Rectal smooth muscle tissue (tissue), 1 donor: ENCODE measurements around the gene NEMP1.
"Not testable (repeated sequence)": the region's sequence is repeated elsewhere in the genome, so short reads cannot be mapped to it uniquely, and the experiment has no call there.

ENCODE experiments used
- H3K27ac ChIP-seq: one replicate; pipeline ENCODE4 v1.7.0; 2013; ENCODE audit warnings: low read depth, low read length, inconsistent platforms
- H3K27me3 ChIP-seq: one replicate; pipeline ENCODE4 v1.7.0; 2013; ENCODE audit warnings: low read length; ENCODE audit not compliant: control insufficient read depth, insufficient read depth
- H3K36me3 ChIP-seq: one replicate; pipeline ENCODE4 v1.7.0; 2013; ENCODE audit warnings: low read length; ENCODE audit not compliant: control insufficient read depth, insufficient read depth
- H3K4me1 ChIP-seq: one replicate; pipeline ENCODE4 v1.7.0; 2013; ENCODE audit warnings: low read length; ENCODE audit not compliant: control insufficient read depth, insufficient read depth
- H3K4me3 ChIP-seq: one replicate; pipeline ENCODE4 v1.7.0; 2013; ENCODE audit warnings: low read length
- H3K9ac ChIP-seq: one replicate; pipeline ENCODE4 v1.7.0; 2013; ENCODE audit warnings: low read length

Gene NEMP1

DNA sequence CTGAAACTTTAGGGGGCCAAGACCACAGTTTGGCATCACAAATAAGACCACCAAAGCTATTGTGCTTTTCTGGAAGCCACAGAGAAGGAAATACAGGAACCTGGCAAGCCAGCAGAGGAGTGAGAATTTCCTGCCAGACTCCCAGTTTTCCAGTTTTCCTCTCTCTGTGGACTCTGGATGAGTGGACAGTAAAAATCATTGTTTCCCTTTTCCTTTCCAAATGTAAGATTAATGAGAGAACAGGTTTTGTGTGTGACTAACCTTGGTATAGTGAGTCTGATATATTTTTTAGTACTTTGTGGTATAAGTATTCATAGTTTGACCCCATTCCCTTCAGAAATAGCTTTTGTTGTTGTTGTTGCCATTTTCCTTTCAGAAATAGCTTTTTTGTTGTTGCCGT lies 59.7 kb downstream of the NEMP1 start:
- H3K9ac ChIP-seq: no peak overlapping the region
- no peaks in the 10 kb centered on the region for H3K27me3 ChIP-seq
- H3K27ac ChIP-seq: no peak overlapping the region
- no peak overlapping the region for H3K4me3 ChIP-seq
- no peaks in the 10 kb centered on the region for H3K36me3 ChIP-seq
- peaks cover 13% of the 10 kb centered on the region for H3K4me1 ChIP-seq

DNA sequence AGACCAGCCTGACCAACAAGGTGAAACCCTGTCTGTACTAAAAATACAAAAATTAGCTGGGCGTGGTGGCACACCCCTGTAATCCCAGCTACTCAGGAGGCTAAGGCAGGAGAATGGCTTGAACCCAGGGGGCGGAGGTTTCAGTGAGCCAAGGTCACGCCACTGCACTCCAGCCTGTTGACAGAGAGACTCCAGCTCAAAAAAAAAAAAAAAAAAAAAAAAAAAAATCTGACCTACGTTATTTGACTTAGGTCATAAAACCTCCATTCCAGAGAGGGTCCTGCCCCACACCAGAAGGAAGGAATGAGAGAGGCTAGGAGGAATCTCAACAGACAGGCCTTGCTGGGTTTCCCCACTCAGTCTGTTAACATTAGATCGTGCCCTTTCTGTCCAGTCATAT lies 60.2 kb downstream of the NEMP1 start:
- peaks cover 13% of the 10 kb centered on the region for H3K4me1 ChIP-seq

DNA sequence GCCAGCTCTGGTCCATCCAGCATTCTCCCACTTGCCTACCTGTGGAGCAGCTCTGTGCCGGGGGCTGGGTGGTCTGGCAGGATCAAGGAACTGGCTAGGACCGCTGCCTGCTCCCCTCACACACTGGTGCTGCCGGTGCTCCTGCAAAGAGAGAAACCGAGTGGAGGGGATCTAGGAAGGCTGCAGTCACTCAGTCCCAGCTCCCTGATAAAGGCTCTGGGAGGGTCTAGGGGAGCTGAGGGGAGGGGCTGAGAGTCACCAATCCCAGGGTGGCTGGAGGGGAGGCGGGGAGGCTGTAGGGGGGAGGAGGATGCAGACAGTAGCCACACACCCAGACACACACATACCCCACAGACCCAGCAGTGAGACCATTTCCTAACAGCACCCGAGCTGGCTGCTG lies 62.2 kb downstream of the NEMP1 start, which contains the start of gene TAC3:
TAC3 (minus strand) TSS at position 182 of the 400 bp plus-strand sequence. CDS start 732 bp downstream, outside the sequence.
- H3K9ac ChIP-seq: no peak within 1 kb of the TSS
- no peaks in the 10 kb centered on the region for H3K36me3 ChIP-seq
- no peak within 1 kb of the TSS for H3K4me3 ChIP-seq
- H3K27ac ChIP-seq: no peak within 1 kb of the TSS
- no peaks in the 10 kb centered on the region for H3K27me3 ChIP-seq
- H3K4me1 ChIP-seq: peaks cover 9% of the 10 kb centered on the region

More for the DNA sequence above, 60.2 kb downstream of the NEMP1 start:
- H3K27ac ChIP-seq, H3K4me3 ChIP-seq, H3K36me3 ChIP-seq, H3K27me3 ChIP-seq, H3K9ac ChIP-seq: not testable (repeated sequence)

DNA sequence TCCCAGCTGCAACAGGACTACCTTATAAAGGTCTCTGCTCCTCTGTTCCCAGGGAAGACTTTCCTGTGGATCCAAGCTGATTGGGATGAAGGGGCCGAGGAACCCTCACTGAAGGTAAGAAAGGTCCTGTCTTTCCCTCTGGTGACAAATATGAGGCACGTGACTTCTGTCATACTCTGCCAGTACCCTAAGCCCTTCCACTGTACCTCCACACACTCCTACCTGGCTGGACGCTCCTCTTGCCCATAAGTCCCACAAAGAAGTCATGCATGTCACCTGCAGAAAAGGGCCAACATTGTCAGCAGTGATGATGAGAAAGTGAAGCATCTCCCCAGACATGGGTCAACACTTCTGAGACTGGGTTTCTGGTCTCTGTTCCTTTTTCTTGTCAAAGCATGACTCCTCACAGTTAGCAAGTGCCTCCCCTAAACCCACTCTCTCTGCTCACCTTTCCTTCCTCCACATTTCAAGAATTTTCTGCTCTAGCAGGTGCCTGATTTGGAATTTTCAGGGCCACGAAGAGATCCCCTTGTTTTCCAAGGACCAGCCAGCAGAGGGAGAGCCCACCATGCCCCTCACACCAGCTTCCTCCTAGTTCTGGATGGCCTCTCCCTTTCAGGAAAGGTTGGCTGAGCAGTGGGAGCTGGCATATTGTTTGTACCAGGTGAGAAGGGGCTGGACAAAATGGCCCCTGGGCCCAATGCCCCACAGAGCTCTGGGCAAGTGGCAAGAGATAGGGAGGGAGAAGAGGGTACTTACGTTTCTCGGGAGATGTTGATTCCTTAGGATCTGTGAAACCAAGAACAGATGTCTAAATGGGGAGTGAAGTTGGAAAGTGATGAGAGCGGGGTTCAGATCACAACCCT lies 65.8 kb downstream of the NEMP1 start:
- Histone ChIP-seq H3K27me3 (no peaks in the 10 kb centered on the region), H3K9ac (no peak overlapping the region), H3K27ac (no peak overlapping the region)

DNA sequence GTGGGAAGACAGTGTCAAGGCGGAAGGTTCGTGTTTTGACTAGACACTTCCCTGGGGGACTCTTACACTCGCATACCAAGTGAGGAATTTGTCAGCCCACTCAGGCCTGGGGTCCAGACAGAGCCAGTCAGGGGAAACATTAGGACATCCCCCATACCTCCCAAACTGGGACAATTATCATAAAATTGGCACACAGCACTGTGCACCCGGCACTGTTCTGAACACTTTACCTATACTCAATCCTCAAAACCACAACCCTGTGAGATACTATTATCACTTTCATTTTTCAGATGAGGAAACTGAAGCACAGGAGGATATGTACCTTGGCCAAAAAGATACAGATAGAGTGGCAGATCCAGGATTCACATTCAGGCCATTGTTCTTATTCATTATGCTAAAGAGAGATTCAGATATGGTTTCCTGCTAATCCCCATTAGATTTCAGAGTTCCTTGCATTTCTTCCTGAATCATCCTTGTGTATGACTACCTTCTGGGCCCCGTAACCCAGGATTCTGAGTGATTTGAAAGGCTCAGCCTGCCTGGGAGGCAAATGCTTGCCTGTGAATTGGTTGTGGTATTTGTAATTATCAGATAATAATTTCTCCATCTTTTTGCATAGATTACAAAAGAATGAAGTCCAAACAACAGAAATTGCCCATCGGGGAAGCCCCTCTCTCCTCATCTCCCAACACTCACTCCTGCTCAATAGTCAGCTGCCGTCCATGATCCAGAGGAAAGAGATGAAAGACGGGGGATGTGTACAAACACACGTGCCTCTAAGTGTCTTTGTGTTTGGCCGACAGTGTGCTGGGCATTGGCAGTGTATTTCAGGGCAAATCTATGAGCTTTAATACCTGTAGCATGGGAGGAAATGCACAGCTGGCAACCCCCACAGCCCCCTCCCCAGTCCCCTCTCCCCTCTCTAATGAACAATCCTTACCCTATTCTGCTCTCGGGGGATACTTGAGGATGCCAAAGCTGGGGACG lies 66.9 kb downstream of the NEMP1 start:
- no peaks in the 10 kb centered on the region for H3K27me3 ChIP-seq
- peaks cover 11% of the 10 kb centered on the region for H3K4me1 ChIP-seq
- H3K36me3 ChIP-seq: no peaks in the 10 kb centered on the region
- H3K27ac ChIP-seq: no peak overlapping the region
- no peak overlapping the region for H3K4me3 ChIP-seq
- no peak overlapping the region for H3K9ac ChIP-seq

More for the DNA sequence above, 65.8 kb downstream of the NEMP1 start:
- Histone ChIP-seq H3K36me3 (no peaks in the 10 kb centered on the region), H3K4me1 (peaks cover 10% of the 10 kb centered on the region), H3K4me3 (no peak overlapping the region)

DNA sequence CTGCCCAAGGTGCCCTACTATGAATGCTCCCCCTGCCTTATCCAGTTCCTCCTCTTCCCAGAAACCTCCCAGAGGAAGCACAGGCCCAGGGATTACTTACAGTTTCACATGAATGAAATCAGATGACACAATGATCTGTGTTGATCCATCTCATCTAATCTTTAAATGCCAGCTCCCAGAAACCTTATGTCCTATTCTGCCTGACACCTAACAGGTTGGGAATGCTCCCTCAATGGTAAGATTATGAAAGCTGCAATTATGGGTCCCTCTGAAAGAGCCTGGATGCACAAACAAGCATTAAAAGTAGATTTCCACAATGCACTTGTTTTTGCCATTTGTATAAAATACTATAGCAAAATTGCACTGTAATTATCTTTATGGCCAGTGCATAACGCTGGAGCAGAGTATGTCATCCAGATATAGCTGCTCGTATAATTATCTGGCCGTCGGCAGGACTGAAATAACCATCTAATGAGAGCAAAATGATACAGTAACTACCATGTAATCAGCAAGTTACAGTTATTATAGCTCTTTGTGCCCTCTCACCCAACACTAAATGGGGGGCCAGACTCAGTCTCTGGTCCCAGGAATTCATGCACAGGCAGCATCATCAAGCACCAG lies 67.9 kb downstream of the NEMP1 start:
- Histone ChIP-seq H3K27me3 (no peaks in the 10 kb centered on the region), H3K4me3 (no peak overlapping the region), H3K27ac (no peak overlapping the region), H3K36me3 (no peaks in the 10 kb centered on the region), H3K4me1 (peaks cover 13% of the 10 kb centered on the region), H3K9ac (no peak overlapping the region)

DNA sequence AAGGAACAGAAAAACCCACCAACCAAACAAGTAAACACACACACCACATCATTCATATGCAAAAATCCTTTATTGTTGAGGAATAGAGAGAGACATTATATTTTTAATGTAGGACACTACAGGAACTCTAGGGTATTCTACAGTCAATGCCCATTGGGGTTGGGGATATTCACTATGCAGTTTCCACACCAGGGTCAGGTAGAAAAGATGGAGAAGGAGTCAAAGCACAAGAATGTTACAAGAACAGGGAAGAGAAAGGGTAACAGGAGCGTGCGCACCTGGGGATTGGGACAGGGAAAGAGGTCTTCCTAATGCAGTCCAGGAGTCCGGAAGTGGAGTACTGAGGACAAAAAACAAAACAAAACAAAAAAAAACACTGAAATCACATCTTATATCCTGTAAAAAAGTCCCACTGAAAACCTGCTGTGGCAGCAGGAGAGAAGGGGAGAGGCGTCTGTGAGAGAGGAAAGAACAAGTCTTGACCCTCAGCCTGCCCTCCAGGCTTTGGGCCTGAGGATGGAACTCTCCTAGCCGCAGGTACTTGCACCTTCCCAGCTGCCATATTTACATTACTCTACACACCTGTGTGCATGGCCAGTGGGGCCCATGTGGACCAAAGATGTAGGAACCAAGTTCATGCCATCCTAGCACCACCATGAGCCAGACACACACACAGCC lies 68.5 kb downstream of the NEMP1 start:
- H3K27ac ChIP-seq: no peak overlapping the region
- no peaks in the 10 kb centered on the region for H3K27me3 ChIP-seq
- H3K4me1 ChIP-seq: peaks cover 13% of the 10 kb centered on the region
- H3K4me3 ChIP-seq: no peak overlapping the region
- H3K36me3 ChIP-seq: no peaks in the 10 kb centered on the region
- H3K9ac ChIP-seq: no peak overlapping the region

DNA sequence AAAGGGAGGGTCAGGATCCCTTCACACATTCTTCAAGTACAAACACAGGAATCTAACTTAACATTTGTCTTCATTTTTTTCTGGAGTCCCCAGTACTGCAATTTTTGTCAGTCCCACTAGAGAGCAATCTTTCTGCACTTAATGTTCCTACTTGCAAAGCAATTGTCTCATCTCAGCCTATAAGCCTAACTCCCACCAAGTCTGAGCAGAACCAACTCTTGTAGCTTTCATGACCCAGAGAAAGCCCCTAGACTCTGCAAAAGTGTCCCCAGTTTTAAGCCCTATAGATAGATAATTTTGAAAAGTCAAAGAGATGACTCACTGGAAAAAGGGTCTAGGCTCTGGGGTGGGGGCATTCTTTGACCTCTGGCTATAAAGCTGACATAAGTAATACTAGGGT lies 70.4 kb downstream of the NEMP1 start:
- Histone ChIP-seq H3K36me3 (peaks cover 10% of the 10 kb centered on the region), H3K4me3 (no peak overlapping the region), H3K27ac (peak overlapping the region; percentile 25), H3K9ac (no peak overlapping the region), H3K27me3 (no peaks in the 10 kb centered on the region), H3K4me1 (peaks cover 13% of the 10 kb centered on the region)

DNA sequence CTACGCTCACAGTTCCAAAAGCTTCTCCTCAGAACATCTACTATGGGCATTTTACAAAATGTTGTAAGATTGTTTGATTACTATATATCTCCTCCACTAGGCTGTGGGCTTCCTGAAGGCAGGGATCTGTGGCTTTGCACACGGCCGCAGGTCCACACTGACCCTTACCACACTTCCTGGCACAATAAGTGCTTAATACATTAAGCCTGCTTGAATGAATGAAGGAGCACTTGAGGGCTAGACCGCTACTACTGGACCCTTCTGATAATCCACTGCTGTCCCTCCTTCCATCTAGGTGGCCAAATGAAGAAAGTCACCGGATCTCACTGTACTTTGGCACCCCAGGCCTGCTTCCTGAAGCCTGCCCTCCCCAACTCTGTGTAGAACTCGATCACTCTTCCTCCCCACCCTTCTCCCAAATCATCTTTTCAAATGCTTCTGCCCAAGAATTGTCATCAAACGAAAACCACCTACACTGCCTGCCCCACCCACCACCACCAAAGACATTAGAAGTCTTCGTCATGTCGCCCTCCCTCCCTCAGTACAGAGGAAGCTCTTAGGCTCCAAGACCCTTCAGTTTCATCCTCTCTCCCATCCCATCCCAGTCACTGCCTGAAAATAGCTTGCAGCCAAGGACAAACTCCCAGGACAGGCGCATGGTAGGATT lies 71.6 kb downstream of the NEMP1 start:
- Histone ChIP-seq H3K27ac (peak overlapping the region; percentile 38), H3K4me3 (peak overlapping the region; percentile 56), H3K27me3 (no peaks in the 10 kb centered on the region), H3K4me1 (peaks cover 13% of the 10 kb centered on the region), H3K9ac (peak overlapping the region; percentile 59), H3K36me3 (peaks cover 16% of the 10 kb centered on the region)

DNA sequence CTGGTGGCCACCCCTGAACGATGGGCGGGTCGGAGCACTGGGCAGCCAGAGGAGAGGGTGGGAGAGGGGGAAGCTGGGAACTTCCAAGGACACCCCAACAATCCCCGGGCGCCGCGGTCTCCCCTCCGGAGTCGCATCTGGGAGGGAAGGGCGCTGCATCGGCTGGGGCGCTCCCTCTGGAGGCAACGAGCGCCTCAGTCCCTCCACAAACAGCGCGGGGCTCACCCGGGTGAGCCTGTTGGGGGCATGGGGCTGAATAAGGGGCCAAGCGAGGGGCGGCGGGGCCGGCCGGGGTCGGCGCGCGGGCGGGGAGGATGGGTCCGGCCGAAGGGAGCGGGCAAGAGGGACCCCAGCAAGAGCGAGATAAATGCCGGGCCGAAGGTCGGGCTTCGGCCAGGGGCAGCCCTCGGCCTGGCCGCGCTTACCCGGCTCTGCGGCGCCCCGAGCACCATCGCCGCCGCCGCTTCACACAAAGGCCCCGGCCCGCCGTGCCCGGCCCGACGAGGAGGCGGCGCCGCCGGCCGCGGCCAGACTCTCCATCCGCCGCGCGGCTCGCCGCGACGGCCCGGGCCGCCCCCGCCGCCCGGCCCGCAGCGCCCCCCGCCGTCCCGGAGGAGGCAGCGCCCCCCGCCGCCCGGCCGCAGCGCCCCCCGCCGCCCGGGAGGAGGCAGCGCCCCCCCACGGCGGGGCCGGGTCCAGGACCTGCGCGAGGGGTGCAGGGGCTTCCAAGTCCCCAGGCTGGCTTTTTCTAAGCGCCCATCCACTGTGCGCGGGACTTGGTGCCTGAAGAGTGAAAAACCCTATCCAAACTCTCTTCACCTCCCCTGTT lies 72.4 kb downstream of the NEMP1 start, which contains the start of gene ZBTB39:
ZBTB39 (minus strand) TSS at position 567 of the 829 bp plus-strand sequence. CDS start 1,629 bp downstream, outside the sequence.
- Histone ChIP-seq H3K36me3 (peaks cover 16% of the 10 kb centered on the region), H3K9ac (peak within 1 kb of the TSS; percentile 59), H3K4me3 (peak within 1 kb of the TSS; percentile 62), H3K4me1 (peaks cover 13% of the 10 kb centered on the region), H3K27me3 (no peaks in the 10 kb centered on the region), H3K27ac (peak within 1 kb of the TSS; percentile 66)
